ENCODE measurements around the gene CERKL. TPM values are rescaled to one million over a fixed set of nuclear protein-coding genes. Genes with fewer than 3 reads are reported as not detected.

The CERKL gene
- total RNA-seq, 6 experiments from 2014 or later = 0.37 TPM; not detected in 5

GRCh38 chr2:181563101-181563692, 93.7 kb downstream of the CERKL start:
- ATAC-seq (no peak), DNase-seq (no peak)
- no peak overlapping the region for H3K27ac ChIP-seq
- no peaks in the 10 kb centered on the region for H3K27me3 ChIP-seq
- H3K4me3 ChIP-seq = no peak overlapping the region
- no peaks in the 10 kb centered on the region for H3K9me3 ChIP-seq
- no peaks in the 10 kb centered on the region for H3K36me3 ChIP-seq
- H3K4me1 ChIP-seq = no peaks in the 10 kb centered on the region
- intact Hi-C loops (cut with DNase I) = no loop called here
- 48% methylated on average over 1 of the region's 1 CpG for WGBS (ENCODE audit: insufficient coverage, low coverage, low lambda C conversion rate, missing lambda C conversion rate)
- TF ChIP-seq POLR2A (IDR thresholded peaks at IDR 0.05) (no peak), CTCF (IDR thresholded peaks at IDR 0.05) (no peak)

GRCh38 chr2:181558371-181558770, 98.5 kb downstream of the CERKL start:
- intact Hi-C loops (cut with DNase I) = no loop called here
- DNase-seq = no peak

GRCh38 chr2:181554061-181554830, 102.7 kb downstream of the CERKL start:
- intact Hi-C loops (cut with DNase I) = no loop called here
- no peak for DNase-seq
- no peak for ATAC-seq
- WGBS (ENCODE audit: insufficient coverage, low coverage, low lambda C conversion rate, missing lambda C conversion rate) = 46% methylated on average over 2 of the region's 2 CpGs
- Histone ChIP-seq H3K9me3 (no peaks in the 10 kb centered on the region), H3K36me3 (no peaks in the 10 kb centered on the region), H3K4me3 (no peak overlapping the region), H3K27me3 (no peaks in the 10 kb centered on the region), H3K27ac (no peak overlapping the region), H3K4me1 (no peaks in the 10 kb centered on the region)
- TF ChIP-seq CTCF (IDR thresholded peaks at IDR 0.05) (no peak), POLR2A (IDR thresholded peaks at IDR 0.05) (no peak)

More at GRCh38 chr2:181558371-181558770, 98.5 kb downstream of the CERKL start:
- Histone ChIP-seq H3K36me3 (no peaks in the 10 kb centered on the region), H3K4me3 (no peak overlapping the region), H3K4me1 (no peaks in the 10 kb centered on the region), H3K27me3 (no peaks in the 10 kb centered on the region), H3K27ac (no peak overlapping the region), H3K9me3 (no peaks in the 10 kb centered on the region)
- TF ChIP-seq CTCF (IDR thresholded peaks at IDR 0.05) (no peak), POLR2A (IDR thresholded peaks at IDR 0.05) (no peak)
- WGBS (ENCODE audit: insufficient coverage, low coverage, low lambda C conversion rate, missing lambda C conversion rate) = 74% methylated on average over 2 of the region's 2 CpGs
- ATAC-seq = no peak

- no peak overlapping the region for H3K4me3 ChIP-seq
- DNase-seq = no peak
- TF ChIP-seq CTCF (IDR thresholded peaks at IDR 0.05) (no peak), POLR2A (IDR thresholded peaks at IDR 0.05) (no peak)
- ATAC-seq = no peak
- WGBS (ENCODE audit: insufficient coverage, low coverage, low lambda C conversion rate, missing lambda C conversion rate) = 72% methylated on average over 2 of the region's 2 CpGs
- no peaks in the 10 kb centered on the region for H3K4me1 ChIP-seq
- no peaks in the 10 kb centered on the region for H3K9me3 ChIP-seq
- no peaks in the 10 kb centered on the region for H3K36me3 ChIP-seq
- H3K27ac ChIP-seq = no peak overlapping the region
- H3K27me3 ChIP-seq = no peaks in the 10 kb centered on the region
- intact Hi-C loops (cut with DNase I) = no loop called here
Observed at GRCh38 chr2:181553244-181553643, 103.7 kb downstream of the CERKL start.
